Adrenal gland (tissue), 5 donors: ENCODE data around the gene SLC24A3.

Experiments used
- POLR2A ChIP-seq, 2 donors: fragments of 450-650 bp; IDR thresholded peaks; one replicate each; pipeline ENCODE4 v1.6.1; 2017; ENCODE audit warnings: antibody characterized with exemption in 2 of 2, mild to moderate bottlenecking in 2 of 2, moderate library complexity in 1 of 2
- TF ChIP-seq, protein P1 (sequence below), 6 experiments: fragments of 450-650 bp in 4 of 6; fragments of 200-600 bp in 2 of 6; sonication (generic) in 1 of 6; IDR thresholded peaks; 1 replicate in 5 of 6; 2 replicates in 1 of 6; pipeline versions ENCODE4 v1.5.1 to v1.8.0; 2016 to 2021; ENCODE audit warnings: antibody characterized with exemption in 6 of 6, mild to moderate bottlenecking in 2 of 6, moderate library complexity in 1 of 6
- donor health status: DM: no; HTN: no; CAD: no.

- TF ChIP-seq POLR2A (IDR thresholded peaks at IDR 0.05) = no peak
- TF ChIP-seq, protein P1, sequence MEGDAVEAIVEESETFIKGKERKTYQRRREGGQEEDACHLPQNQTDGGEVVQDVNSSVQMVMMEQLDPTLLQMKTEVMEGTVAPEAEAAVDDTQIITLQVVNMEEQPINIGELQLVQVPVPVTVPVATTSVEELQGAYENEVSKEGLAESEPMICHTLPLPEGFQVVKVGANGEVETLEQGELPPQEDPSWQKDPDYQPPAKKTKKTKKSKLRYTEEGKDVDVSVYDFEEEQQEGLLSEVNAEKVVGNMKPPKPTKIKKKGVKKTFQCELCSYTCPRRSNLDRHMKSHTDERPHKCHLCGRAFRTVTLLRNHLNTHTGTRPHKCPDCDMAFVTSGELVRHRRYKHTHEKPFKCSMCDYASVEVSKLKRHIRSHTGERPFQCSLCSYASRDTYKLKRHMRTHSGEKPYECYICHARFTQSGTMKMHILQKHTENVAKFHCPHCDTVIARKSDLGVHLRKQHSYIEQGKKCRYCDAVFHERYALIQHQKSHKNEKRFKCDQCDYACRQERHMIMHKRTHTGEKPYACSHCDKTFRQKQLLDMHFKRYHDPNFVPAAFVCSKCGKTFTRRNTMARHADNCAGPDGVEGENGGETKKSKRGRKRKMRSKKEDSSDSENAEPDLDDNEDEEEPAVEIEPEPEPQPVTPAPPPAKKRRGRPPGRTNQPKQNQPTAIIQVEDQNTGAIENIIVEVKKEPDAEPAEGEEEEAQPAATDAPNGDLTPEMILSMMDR (IDR thresholded peaks at IDR 0.05) = no peak
Measured at GRCh38 chr20:19308146-19308545, 95.7 kb downstream of the SLC24A3 start.
